OCI-LY3 (cell line): ENCODE data around the gene B3GNT9.

Experiments used
- H2AFZ ChIP-seq: fragments of 200-600, 300-600 bp; shearing (Covaris generic); 2 replicates; pipeline ENCODE4 v1.6.0; 2014; ENCODE audit warnings: antibody characterized with exemption, low read depth, low read length
- H3K27ac ChIP-seq: fragments of 200-600, 300-600 bp; sonication (generic); 2 replicates; pipeline ENCODE4 v1.5.1; 2014; ENCODE audit warnings: mild to moderate bottlenecking, low read length, moderate library complexity, mixed read lengths
- H3K27me3 ChIP-seq: fragments of 200-600, 300-600 bp; sonication (generic); 2 replicates; pipeline ENCODE4 v1.6.1; 2014; ENCODE audit warnings: low read depth, low read length, mixed read lengths
- H3K36me3 ChIP-seq: fragments of 200-600, 300-600 bp; sonication (generic); replicated peaks from 2 replicates; pipeline ENCODE3; 2014; ENCODE audit warnings: low read depth, low read length, mixed read lengths
- H3K4me1 ChIP-seq: fragments of 300-600, 200-600 bp; sonication (generic); 2 replicates; pipeline ENCODE4 v1.6.1; 2014; ENCODE audit warnings: low read length, mixed read lengths
- H3K4me2 ChIP-seq: fragments of 200-600, 300-600 bp; sonication (generic); 2 replicates; pipeline ENCODE4 v1.6.1; 2014; ENCODE audit warnings: low read length, mixed read lengths
- H3K4me3 ChIP-seq: fragments of 300-600, 200-600 bp; sonication (generic); 2 replicates; pipeline ENCODE4 v1.5.1; 2014; ENCODE audit warnings: antibody characterized with exemption, mild to moderate bottlenecking, low read length, moderate library complexity
- H3K79me2 ChIP-seq: fragments of 300-600, 200-600 bp; shearing (Covaris generic); 2 replicates; pipeline ENCODE4 v1.6.1; 2014; ENCODE audit warnings: mild to moderate bottlenecking, low read length, mixed read lengths
- H3K9ac ChIP-seq: fragments of 300-600, 200-600 bp; shearing (Covaris generic); 2 replicates; pipeline ENCODE4 v1.6.0; 2014; ENCODE audit warnings: mild to moderate bottlenecking, low read length, moderate library complexity
- H3K9me3 ChIP-seq: fragments of 200-600, 300-600 bp; shearing (Covaris generic); 2 replicates; pipeline ENCODE4 v1.6.1; 2014; ENCODE audit warnings: low read length, mixed read lengths; ENCODE audit not compliant: insufficient read depth
- H4K20me1 ChIP-seq: fragments of 200-600, 300-600 bp; sonication (generic); 2 replicates; pipeline ENCODE4 v1.6.1; 2016; ENCODE audit warnings: low read length, mixed read lengths; ENCODE audit not compliant: insufficient read depth
- EZH2phosphoT487 ChIP-seq: fragments of 200-600 bp; shearing (Covaris generic); IDR thresholded peaks from 2 replicates; pipeline ENCODE4 v1.6.1; 2018; ENCODE audit warnings: antibody characterized with exemption, mixed run types, low read depth
- TF ChIP-seq, protein P1 (sequence below): fragments of 200-600, 300-600 bp; sonication (generic); IDR thresholded peaks from 2 replicates; pipeline ENCODE4 v1.5.1; 2014; ENCODE audit warnings: antibody characterized with exemption, low read length, low read depth

The B3GNT9 gene

DNA sequence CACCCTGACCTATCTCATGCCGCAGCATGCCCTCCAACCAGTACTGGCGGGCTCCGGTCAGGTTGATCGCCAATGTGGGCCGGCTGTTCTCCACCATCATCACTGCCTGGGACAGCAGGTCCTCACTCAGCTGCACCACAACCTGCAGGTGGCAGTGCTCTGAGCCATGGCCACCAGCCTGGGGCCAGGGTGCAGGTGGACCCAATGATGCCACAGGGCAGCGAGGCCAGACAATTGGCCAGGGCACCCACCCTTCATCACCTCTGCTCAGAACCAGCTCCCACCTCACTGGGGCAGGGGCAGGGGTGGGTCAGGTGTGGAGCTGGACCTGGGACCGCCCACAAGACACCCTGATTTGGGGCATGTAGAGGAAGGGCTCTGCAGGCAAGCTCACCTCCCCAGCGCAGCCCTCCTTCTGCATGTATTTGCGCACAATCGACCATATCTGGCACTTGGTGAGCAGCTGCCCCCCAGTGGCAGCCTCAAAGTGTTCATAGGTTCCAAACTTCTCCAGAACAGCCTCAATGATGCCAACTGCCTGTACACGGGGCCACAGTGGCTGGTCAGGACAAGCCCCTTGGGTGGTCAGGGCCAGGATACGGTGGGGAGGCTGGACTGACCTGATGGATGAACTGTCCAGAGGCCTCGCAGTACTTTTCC lies 28.8 kb upstream of the B3GNT9 start:
- H3K36me3 ChIP-seq: peaks cover 16% of the 10 kb centered on the region
- H3K9ac ChIP-seq: no peak overlapping the region
- peaks cover 20% of the 10 kb centered on the region; the same call in 1 of the 2 replicates for H3K4me1 ChIP-seq
- H3K4me2 ChIP-seq: no peak overlapping the region
- no peaks in the 10 kb centered on the region for H3K9me3 ChIP-seq
- no peak overlapping the region for H3K27ac ChIP-seq
- H3K4me3 ChIP-seq: no peak overlapping the region
- no peaks in the 10 kb centered on the region; the same call in 1 of the 2 replicates for H4K20me1 ChIP-seq
- peaks cover 13% of the 10 kb centered on the region for H3K79me2 ChIP-seq
- no peaks in the 10 kb centered on the region for H3K27me3 ChIP-seq
- TF ChIP-seq, protein P1, sequence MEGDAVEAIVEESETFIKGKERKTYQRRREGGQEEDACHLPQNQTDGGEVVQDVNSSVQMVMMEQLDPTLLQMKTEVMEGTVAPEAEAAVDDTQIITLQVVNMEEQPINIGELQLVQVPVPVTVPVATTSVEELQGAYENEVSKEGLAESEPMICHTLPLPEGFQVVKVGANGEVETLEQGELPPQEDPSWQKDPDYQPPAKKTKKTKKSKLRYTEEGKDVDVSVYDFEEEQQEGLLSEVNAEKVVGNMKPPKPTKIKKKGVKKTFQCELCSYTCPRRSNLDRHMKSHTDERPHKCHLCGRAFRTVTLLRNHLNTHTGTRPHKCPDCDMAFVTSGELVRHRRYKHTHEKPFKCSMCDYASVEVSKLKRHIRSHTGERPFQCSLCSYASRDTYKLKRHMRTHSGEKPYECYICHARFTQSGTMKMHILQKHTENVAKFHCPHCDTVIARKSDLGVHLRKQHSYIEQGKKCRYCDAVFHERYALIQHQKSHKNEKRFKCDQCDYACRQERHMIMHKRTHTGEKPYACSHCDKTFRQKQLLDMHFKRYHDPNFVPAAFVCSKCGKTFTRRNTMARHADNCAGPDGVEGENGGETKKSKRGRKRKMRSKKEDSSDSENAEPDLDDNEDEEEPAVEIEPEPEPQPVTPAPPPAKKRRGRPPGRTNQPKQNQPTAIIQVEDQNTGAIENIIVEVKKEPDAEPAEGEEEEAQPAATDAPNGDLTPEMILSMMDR: peak; percentile 46
- no peak for TF ChIP-seq EZH2phosphoT487
- no peak overlapping the region for H2AFZ ChIP-seq

DNA sequence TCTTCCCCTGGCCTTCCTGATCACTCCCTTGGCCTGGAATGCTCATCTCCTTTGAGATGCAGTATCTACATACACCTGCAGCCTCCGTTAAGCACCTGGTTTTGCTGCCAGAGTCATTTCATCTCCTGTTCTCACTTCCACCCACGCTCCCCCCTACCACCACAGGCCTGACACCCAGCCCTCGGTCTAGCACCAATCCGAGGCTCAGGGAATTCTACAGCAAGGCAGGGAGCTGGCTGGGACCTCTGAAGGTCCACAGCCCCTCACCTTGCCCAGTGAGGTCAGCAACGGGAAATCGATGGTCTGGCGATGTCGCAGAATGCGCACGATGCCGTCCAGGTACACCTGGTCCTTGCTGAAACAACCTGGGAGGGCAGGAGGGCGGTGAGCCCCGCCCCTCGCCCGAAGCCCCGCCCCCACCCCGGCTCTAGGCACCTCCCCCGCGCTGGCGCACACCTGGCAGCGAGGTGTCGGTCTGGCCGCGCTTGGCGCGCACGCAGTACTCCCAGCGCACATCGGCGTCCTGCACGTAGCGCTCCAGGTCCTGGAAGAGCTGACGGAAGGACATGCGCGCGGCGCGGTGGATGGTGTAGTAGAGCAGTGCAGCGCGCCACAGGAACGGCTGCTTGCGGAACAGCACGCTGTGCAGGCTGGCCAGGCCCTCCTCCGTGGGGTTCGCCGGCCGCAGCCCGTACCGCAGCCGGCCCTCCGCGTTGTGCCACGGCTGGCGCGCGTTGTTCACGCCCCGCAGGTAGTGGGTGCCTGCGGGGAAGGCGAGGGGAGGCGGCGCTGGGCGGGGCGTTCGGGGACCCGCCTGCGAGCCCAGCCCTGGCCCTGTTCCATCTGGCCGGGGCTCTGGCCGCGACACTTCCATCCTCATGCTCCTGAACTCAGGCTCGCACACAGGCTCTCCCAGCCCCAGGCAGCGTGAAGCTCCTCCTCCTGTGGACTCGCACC lies 27.2 kb upstream of the B3GNT9 start:
- Histone ChIP-seq H3K4me1 (peaks cover 26% of the 10 kb centered on the region), H3K27ac (no peak overlapping the region), H3K9ac (no peak overlapping the region), H3K4me3 (no peak overlapping the region), H3K79me2 (peaks cover 9% of the 10 kb centered on the region), H3K36me3 (peaks cover 16% of the 10 kb centered on the region), H3K27me3 (no peaks in the 10 kb centered on the region), H3K9me3 (no peaks in the 10 kb centered on the region), H2AFZ (no peak overlapping the region), H3K4me2 (no peak overlapping the region), H4K20me1 (no peaks in the 10 kb centered on the region; the same call in 1 of the 2 replicates)
- TF ChIP-seq, protein P1: no peak
- no peak for TF ChIP-seq EZH2phosphoT487

DNA sequence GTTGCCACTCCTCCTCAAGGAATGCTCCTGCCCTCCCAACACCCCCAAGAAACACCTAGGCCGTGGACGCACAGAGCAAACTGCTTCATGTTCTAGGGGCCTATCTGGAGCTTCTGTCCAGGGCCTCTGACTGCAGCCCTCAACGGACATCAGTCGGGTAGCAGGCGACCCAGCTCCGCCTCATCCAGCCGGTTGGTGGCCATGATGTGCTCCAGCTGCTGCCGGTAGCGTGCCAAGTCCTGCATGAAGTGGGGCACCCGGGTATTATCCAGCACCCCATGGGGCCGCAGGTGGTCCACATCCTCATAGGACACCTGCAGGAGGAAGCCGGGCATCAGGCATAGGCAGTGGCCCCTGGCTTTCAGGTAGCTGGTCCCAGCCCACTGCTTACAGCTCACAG lies 25.9 kb upstream of the B3GNT9 start:
- Histone ChIP-seq H3K4me3 (no peak overlapping the region), H3K27ac (no peak overlapping the region), H4K20me1 (no peaks in the 10 kb centered on the region; the same call in 1 of the 2 replicates), H3K9ac (no peak overlapping the region), H3K36me3 (peaks cover 17% of the 10 kb centered on the region), H3K4me2 (no peak overlapping the region), H3K4me1 (peaks cover 24% of the 10 kb centered on the region), H3K27me3 (no peaks in the 10 kb centered on the region), H3K79me2 (peaks cover 3% of the 10 kb centered on the region; the same call in 1 of the 2 replicates), H2AFZ (no peak overlapping the region), H3K9me3 (no peaks in the 10 kb centered on the region)
- no peak for TF ChIP-seq EZH2phosphoT487
- TF ChIP-seq, protein P1: no peak

DNA sequence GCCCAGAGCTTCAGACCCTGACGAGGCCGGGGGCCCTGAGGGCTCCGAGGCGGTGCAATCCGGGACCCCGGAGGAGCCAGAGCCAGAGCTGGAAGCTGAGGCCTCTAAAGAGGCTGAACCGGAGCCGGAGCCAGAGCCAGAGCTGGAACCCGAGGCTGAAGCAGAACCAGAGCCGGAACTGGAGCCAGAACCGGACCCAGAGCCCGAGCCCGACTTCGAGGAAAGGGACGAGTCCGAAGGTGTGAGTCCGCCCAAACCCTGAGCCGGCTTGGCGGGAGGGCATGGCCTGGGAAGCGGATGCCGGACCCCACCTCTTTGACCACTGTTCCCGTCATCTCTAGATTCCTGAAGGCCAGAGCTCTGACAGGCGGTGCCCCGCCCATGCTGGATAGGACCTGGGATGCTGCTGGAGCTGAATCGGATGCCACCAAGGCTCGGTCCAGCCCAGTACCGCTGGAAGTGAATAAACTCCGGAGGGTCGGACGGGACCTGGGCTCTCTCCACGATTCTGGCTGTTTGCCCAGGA lies 24.0 kb upstream of the B3GNT9 start:
- H3K4me1 ChIP-seq: peaks cover 37% of the 10 kb centered on the region
- TF ChIP-seq, protein P1: no peak
- TF ChIP-seq EZH2phosphoT487: no peak
- peaks cover 10% of the 10 kb centered on the region; the same call in 1 of the 2 replicates for H3K79me2 ChIP-seq
- H3K4me2 ChIP-seq: peak overlapping the region; percentile 67
- H3K4me3 ChIP-seq: peak overlapping the region; percentile 72
- peaks cover 21% of the 10 kb centered on the region for H3K36me3 ChIP-seq
- H3K27ac ChIP-seq: no peak overlapping the region
- H3K9me3 ChIP-seq: no peaks in the 10 kb centered on the region
- no peaks in the 10 kb centered on the region; the same call in 1 of the 2 replicates for H4K20me1 ChIP-seq
- no peaks in the 10 kb centered on the region for H3K27me3 ChIP-seq
- peak overlapping the region; percentile 45; the same call in 1 of the 2 replicates for H3K9ac ChIP-seq
- H2AFZ ChIP-seq: no peak overlapping the region
